Measurements from ENCODE around the gene C16orf74.

GRCh38 chr16:85677383-85677967 is 73.4 kb downstream of the C16orf74 start:
- TF ChIP-seq CTCF (IDR thresholded peaks at IDR 0.05; ENCODE audit: insufficient read depth, low read length, poor library complexity, severe bottlenecking), result no peak
- TF ChIP-seq EZH2phosphoT487 (conservative IDR thresholded peaks at IDR 0.05; ENCODE audit: low read length), result no peak

All from SU-DHL-6 (cell line).